Activated naive CD4-positive, alpha-beta T cell (primary cell): Measurements from ENCODE around the gene ZPR1.

Experiments
- DNase-seq, 4 experiments: peaks; one replicate each; lab custom pipeline; 2025; lab: John Stamatoyannopoulos, UW

ZPR1 gene

DNA sequence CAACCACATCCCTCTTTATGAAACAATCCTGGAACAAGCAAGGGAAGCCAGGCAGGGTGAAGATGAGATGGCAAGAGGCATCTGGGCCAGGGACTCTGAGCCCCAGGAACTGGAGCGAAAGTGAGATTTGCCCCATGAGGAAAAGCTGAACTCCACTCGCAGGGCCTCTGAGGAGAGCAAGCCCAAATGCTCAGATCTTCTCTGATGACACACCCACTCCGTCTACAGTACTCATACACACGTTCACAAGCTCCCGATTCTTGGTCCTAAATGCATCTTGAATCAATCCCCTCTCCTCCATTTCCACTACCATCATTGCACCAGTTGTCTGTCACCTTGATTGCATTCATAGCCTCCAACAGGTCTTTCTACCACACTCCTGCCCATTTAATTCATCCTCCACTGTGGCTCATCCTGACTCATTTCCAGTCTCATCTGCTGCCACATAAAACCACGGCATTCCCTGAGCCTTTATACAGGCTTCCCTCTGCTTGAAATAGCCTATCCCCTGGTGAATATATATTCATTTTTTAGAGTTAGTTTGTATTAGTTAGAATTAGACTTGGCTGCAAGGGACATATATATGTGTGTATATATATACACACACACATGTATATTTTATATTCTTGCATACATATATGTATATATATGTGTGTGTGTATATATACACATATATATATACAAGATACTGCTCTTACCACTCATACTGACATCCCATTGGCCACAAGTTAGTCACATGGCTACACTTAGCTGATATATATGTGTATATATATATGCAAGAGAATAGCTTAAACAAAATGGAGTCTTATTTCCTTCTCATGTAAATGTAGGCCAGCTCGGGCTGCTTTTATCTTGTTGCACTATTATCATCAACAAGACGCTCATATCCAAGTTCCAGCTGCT is 5.3 kb upstream of the ZPR1 start:
- no peak for DNase-seq

- no peak for DNase-seq
Observed at GRCh38 chr11:116792144-116792868, 4.5 kb upstream of the ZPR1 start.

- DNase-seq, result no peak
Observed at GRCh38 chr11:116791813-116792143, 4.0 kb upstream of the ZPR1 start, which contains the start of gene APOA5. Gene APOA5, minus strand, starts transcription at chr11:116791879. Its CDS starts 19 bp downstream, at chr11:116791860.

DNA sequence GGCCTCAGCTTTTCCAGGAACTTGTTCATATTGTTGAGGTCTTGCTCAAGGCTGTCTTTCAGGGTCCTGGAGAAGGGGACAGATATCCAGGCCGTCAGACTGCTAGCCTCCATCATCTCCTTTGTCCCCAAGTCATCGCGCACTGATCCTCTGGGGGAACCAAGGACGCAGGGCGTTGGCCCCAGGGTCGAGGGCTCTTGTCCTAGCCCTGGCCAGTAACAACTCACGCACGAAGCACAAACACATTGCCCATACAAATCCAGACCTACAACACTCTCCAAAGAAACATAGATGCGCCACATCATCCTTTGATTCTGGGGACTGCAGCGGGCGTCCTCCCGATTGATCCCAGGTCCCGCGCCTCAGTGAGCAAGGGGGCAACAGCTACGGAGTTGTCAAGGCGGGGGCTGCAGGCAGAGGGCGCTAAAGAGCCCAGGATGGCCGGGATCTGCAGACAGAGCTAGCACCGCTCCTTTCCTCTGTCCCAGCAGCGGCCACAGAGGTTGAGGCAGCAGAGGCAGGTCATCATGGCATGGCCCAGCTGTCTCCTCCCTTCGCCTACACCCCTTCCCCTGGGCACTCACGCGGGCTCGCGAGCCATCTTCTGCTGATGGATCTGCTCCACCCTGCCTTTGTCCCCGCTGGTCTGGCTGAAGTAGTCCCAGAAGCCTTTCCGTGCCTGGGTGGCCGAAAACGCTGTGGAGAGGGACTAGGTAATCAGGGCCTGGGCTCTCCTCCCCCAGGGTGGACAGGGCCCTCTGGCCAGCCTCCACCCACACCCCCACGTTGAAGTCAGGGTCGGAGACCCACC is 3.4 kb upstream of the ZPR1 start:
- peak; percentile 41 to 75 (median 64) for DNase-seq

GRCh38 chr11:116790167-116791001 is 2.6 kb upstream of the ZPR1 start:
- DNase-seq, result no peak

DNA sequence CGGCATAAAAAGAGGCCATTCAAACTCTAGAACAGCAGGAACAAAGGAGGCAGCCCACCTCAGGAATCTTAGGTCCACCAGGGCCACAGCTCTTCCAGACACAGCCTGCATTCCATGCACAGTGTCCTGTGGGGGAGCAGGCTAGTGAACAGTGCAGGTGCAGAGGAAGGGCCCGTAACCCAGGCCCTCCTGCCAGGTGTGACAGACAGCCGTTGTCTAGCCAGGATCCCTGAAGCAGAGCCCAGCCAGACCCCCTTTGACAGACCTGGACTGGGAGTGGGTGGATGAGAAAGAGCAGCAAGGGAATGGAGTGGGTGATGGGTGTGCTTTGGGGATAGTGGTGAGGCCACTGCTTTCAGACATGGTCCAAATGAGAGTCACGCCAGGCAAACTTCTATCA is 1.2 kb upstream of the ZPR1 start:
- no peak for DNase-seq

GRCh38 chr11:116788534-116788933 is 711 bp upstream of the ZPR1 start:
- no peak for DNase-seq

DNA sequence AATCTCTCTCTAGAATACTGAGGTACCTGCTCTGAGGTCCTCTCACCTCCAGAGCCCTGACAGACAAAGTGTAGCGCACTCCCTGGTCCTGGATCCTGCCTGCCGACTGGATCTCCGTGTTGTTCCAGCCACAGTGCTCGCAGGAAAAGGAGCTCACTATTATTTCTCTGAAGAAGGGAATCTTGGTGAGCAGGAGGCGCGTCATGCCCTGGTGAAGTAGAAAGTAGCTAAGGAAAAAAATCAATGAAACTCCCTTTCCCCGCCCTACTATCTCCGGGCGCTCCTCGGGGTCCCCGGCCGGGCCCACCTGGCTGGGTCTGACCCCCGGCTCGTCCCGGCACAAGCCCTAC is 412 bp downstream of the ZPR1 start:
- no peak for DNase-seq

- DNase-seq, result no peak
Observed at GRCh38 chr11:116786966-116787365, 857 bp downstream of the ZPR1 start.

DNA sequence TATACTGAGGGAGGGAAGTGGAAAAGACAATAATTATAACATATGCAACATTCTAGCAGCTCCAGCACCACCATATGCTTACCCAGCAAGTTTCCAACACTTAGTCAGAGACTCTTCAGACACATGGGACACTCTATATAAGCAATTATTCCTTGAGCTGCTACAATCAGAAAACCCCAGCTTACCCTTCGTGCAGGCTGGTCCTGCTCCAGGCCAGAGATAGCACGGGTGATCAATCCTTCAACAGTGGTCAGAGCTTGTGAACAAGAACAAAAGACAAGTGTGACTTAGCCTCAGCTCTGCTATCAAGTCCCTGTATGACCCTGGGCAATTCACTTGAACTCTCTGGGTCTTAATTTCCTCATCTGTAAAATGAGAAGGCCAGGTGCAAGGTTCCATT is 1.5 kb downstream of the ZPR1 start:
- DNase-seq, result no peak

DNA sequence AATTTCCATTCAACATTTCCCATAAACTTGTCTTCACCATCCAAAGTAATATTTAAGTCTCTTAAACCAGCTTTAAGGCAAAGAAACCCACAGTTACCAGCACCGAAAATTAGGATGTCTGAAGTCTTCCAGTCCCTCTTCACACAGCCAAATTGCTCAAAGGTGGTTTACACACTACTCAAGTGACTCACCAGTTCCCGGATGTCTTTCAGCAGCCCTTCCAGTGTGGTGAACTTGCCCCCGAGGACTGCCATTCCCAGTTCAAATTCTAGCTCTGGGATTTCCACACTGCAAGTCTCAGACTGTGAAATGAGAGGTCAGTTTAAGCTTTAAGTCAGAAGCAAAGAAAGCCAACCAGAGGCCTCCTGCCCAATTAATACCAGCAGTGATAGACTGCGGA is 5.1 kb downstream of the ZPR1 start:
- DNase-seq, result no peak

GRCh38 chr11:116778556-116778955 is 9.3 kb downstream of the ZPR1 start:
- no peak for DNase-seq

DNA sequence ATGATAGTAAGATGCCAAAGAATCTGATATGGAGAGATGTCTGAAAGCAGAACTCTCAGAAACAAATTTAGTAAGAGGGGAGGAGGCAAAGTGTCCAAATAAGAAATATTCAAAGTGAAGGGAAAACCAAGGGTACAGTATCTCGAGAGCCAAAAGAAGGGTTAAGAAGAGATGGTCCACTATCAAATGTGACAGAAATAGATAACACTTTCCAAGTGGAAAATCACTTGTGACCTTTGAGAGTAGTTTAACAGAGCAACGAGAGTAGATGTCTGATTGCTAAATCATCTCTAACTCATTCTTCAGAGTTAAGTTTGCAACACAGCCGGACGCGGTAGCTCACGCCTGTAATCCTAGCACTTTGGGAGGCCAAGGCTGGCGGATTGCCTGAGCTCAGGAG is 10.8 kb downstream of the ZPR1 start:
- no peak for DNase-seq

- no peak for DNase-seq
Observed at GRCh38 chr11:116776522-116776984, 11.3 kb downstream of the ZPR1 start.

DNA sequence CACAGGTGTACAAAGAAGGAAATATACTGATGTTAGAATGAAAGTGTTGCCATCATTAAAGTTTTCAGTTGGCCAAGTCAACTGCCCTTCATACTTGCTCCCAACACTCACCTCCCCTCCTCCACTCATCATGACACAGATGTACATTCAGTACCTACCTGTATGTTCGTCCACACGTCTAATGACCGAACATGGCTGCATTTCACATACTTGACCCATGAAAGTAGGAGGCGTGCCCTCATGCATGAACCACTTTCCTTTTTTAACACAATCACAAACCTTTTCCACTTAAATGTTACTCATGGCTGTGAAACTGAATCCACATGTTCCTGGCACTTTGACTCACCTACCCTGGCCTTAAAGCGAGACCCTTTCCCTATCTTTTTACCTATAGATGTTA is 11.8 kb downstream of the ZPR1 start:
- DNase-seq, result no peak

GRCh38 chr11:116774661-116775060 is 13.2 kb downstream of the ZPR1 start:
- DNase-seq, result no peak

DNA sequence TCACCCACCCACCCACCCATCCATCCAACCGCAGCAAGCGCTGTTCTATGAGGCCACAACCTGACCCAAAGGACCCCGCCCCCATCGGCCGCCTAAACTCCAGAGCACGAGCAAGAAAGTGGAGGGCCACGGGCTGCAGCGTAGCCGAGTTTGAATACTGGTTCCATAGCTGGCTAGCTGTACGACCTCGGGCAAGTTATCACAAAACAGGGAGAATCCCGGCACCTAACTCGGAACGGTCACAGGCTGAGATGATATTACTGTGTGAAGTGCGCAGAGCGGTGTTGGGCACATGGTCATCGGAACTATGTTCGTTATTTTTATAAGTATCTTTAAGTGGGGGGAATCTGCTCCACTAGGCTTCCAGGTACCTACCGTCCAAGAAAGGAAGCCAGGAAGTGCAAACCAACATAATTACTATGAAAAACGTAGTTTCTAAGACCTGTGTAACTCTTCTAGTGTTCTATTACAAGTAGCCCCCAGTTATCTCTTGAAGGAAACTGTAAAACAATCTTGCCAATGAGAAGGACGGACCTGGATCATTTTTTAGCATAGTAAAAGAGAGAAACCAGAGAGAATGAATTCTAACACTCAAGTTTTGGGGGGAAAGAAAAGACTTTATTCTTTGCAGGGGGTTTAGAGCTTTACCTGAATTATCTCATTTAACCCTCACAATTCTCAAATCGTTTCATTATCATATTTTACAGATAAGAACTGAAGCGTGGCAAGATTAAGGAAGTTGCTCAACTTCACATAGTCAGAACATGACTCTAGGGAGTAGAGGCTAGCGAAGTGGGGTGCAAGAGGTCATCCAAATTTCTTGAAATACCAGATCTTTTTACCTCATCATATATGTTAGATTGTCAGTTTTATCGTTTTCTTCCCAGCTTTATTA is 14.4 kb downstream of the ZPR1 start:
- no peak for DNase-seq

GRCh38 chr11:116772443-116773202 is 15.2 kb downstream of the ZPR1 start, which contains the start of gene BUD13:
Gene BUD13, minus strand, starts transcription at chr11:116772987. Its CDS starts 23 bp downstream, at chr11:116772964.
- DNase-seq, result peak; percentile 81 to 95 (median 93)

DNA sequence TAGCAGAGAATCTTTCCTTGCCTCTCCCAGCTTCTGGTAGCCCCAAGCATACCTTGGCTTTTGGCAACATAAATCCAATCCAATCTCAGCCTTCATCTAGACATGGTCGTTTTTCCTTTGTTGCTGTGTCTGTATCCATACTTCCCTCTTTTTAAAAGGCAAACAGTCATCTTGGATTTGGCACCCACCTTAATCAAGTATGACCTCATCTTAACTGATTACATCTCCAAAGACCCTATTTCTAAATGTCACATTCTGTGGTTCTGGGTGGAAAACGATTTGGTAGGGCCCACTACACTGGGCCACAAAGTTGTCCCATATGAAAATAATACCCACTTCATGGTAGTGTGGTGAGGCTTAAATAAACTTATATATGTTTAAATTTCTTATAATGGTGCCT is 15.9 kb downstream of the ZPR1 start:
- no peak for DNase-seq

- no peak for DNase-seq
Observed at GRCh38 chr11:116762132-116762531, 25.7 kb downstream of the ZPR1 start.
